Right hindlimb (tissue), 1 donor: ENCODE measurements around the gene JPH3.

ENCODE experiments used
- DNase-seq: peaks from one replicate; pipeline ENCODE4 v3.0.0-alpha.2; 2018

JPH3 gene

GRCh38 chr16:87602001-87602775, at the start of gene JPH3:
Gene JPH3 (plus strand): TSS chr16:87602508. CDS start chr16:87603147, 639 bp downstream.
- no peak for DNase-seq

DNA sequence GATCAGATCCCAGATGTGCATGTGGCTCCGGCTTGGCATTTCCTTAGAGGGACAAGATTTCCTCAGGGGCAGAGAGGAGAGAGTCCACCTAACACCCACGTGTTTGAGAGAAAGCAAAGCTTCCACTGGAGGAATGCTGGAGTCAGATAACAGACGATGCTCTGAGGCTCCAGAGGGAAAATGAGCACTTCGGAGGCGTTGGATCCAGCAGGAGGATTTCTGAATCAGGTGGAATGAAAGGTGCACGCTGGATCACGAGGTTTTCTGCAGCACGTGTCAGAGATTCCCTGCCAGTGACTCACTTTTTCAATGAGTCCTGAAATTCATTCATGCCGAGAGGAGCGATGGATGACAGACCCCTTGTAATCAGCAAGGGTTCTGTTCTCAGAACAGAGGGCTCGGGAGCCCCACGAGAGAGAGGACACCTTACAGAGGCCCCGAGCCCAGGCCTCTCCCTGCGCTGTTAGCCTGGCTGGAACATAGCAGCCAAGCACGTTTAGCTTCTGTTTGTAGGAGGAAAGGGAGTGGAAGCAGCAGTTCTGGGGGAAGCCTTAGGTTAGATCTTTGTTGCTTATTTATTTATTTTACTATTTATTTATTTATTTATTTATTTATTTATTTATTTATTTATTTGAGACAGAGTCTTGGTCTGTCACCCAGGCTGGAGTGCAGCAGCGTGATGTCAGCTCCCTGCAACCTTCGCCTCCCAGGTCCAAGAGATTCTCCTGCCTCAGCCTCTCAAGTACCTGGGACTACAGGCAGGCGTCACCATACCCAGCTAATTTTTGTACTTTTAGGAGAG, 49.3 kb upstream of the JPH3 start:
- no peak for DNase-seq

DNA sequence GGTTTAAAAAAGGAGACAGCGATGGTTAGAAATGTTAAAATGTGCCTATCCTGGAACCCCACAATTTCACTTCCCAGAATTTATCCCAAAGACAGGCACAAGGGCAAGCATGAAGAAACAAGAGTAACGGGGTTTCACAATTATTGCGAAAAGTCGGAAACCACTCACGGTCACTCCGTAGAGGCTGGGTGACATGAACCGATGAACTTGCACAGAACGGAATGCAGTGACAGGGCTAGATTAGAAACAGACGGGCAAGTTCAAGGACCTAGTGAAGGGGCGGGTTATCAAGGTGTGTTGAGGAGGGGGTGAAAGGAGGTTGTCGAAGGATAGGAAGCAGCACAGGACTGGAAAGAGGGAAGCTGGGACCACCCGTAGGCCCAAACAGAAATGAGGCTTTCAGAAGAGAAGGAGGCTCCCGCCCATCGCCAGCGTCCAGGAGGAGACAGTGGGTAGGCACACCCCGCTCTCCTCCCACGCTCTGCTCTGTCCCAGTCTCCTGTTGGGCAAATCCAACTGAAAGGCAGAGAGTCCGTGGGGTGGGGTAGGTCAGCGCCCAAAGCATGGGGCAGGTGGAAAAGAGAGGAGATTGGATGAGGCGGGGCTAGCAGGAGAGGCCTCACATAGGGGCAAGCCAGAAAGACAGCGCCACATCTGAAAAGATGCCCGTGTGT, 47.4 kb upstream of the JPH3 start:
- no peak for DNase-seq

GRCh38 chr16:87555647-87556046, 46.7 kb upstream of the JPH3 start:
- no peak for DNase-seq

DNA sequence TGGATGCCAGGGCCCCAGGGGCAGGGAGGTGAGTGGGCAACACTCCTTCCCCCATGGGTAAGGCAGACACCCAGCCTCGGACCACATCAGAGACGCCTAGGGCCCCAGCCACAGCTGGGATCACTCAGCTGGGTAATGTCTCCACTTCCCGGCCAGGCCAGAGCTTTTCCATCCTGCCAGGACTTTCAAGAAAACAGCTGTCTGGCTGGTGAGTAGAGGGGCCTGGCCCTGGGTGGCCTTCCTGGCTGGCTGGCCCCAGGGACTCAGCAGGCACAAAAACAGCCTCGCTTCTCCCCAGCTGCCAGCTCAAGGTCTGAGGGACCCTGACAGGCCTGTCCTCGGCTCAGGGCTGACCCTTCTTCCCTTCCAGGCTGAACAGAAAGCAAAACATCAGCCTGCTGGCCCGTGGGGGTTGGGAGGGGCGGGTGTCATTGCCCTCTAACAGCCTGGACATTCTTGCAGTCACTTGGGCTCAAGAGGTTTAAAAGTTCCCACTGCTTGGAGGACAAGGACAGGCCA, 45.3 kb upstream of the JPH3 start:
- peak; percentile 55 for DNase-seq

DNA sequence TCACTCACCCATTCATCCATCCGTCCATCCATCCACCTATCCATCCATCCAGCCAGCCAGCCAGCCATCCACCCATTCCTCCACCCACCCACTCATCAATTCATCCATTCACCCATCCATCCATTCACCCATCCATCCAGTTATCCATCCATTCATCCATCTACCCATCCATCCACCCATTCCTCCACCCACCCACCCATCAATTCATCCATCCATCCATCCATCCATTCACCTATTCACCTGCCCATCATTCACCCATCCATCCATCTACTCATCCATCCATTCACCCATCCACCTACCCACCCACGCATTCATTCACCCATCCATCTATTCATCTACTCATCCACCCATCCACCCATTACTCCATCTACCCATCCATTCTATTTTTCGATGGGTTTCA, 43.6 kb upstream of the JPH3 start:
- DNase-seq, result no peak

DNA sequence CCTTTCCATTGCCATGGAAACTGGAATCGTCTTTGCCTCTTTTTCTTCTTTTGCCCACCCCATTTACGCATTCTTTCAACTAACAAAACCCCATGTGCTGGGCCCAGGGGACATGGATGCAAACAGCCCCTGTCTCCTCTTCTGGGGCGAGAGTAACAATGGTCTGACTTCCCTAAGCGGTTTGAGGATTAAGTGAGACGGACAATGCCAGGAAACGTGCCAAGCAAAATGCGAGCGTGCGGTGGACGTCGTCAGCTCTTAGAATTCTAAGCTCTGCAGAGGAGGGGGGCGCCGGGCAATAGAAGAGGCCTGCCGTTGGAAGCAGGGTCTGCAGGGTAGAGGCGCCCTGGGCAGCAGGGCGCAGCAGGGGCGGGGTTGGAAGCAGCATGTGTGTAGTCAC, 42.4 kb upstream of the JPH3 start:
- no peak for DNase-seq

DNA sequence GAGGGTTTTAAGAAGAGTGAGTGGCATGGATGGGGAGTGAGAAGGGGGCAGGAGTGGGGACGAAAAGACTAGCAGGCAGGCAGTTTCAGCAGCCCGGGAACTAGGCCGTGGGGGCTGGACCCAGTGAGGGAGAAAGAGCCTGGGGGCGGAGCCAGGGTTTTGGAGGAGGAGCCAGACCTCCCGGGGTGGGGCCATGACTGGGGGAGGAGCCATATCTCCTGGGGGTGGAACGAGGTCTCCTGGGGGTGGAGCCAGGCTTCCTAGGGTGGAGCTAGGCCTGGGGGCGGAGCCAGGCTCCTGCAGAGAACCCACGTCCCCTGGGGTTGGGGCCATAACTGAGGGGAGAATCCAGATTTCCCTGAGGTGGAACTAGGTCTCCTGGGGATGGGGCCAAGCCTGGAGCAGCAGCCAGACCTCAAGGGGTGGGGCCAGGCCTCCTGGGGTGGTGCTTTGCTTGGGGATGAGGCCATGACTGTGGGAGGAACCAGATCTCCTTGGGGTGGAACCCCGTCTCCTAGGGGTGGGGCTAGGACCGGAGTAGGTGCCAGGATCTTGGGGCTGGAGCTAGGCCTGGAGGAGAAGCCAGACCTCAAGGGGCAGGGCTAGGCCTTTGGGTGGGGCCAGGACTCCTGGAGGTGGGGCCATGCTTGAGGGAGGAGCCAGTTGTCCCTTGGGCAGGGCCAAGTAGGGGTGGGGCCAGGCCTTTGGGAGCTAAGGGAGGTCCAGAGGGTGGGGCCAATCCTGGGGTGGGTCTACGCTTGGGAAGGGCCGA, 41.7 kb upstream of the JPH3 start:
- DNase-seq, result no peak

DNA sequence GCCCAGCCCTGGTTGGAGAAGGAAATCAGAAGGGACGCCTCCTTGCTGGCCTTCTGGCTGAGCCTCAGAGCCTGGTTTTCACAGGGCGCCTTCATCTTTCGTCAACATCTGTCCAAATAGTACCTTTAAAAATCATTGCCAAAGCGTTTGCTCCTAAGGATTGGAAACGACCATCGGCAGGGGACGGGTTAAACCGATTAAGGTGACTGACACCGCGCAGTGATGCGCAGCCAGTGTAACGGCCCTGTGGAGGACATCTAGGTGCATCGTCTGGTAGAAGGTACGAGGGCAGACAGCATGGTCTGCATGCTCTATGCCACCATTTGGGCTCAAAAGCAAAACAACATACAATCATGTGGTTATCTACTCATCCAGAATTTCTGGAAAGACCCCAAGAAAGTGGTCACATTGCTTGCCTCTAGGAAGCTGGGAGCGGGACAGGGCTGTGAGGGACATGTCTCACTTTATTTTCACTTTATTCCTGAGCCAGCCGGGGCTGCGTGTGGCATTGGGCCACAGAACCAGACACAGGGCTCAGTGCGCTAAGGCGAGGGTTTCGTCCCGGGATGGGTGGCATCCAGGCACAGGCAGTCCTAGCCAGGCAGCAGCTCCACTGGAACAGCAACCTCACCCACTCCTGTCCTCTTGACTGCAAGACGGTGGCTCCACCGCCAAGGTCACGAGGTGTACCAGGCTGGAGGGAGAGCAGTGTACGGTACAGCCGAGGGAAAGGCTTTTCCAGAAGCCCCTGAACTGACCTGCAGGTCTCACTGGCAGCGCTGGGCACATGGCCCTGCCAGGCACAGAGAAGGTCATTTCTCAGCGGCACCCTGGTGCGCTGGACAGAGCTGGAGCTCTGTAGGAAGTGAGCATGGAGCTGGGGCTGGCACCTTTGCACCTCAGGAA, 40.9 kb upstream of the JPH3 start:
- DNase-seq, result no peak

DNA sequence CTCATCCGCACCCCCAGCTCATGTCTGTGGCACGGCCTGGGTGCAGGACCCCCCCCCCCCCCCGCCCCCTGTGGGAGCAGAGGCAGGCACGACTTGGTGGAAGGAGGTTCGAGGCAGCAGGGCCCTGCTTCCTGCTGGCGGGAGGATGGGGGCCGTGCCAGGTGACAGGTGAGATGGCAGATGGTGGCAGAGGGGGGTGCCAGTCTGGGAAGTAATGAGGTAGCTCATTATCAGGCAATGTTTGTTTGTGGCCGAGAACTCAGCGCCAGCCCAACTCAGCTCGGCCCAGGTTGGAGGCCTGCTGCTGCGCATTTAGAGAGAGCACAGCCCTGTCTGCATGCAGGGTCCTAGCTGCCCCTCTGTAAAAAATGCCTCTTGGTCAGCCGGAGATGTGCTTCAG, 40.1 kb upstream of the JPH3 start:
- no peak for DNase-seq

- DNase-seq, result no peak
These were observed 39.3 kb upstream of the JPH3 start for GRCh38 chr16:87563022-87563421.

DNA sequence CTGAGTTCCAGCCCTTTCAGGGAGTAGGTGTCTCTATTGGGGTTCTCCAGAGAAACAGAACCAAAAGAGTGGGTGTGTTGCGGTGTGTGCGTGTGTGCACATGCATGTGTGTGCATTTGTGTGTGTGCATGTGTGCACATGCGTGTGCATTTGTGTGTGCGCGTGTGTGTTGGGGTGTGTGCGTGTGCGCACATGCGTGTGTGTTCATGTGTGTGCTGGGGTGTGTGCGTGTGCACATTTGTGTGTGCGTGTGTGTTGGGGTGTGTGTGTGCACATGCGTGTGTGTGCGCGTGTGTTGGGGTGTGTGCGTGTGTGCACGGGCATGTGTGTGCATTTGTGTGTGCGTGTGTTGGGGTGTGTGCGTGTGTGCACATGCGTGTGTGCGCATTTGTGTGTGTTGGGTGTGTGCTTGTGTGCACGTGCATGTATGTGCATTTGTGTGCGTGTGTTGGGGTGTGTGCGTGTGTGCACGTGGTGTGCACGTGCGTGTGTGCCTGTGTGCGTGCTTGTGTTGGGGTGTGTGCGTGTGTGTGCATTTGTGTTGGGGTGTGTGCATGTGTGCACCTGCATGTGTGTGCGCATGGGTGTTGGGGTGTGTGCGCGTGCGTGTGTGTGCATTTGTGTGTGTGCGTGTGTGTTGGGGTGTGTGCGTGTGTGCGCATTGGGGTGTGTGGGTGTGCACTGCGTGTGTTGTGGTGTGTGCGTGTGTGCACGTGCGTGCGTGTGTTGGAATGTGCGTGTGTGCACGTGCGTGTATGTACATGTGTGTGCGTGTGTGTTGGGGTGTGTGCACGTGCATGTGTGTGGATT, 38.4 kb upstream of the JPH3 start:
- DNase-seq, result no peak

- DNase-seq, result no peak
These were observed 37.9 kb upstream of the JPH3 start for GRCh38 chr16:87564524-87564778.

DNA sequence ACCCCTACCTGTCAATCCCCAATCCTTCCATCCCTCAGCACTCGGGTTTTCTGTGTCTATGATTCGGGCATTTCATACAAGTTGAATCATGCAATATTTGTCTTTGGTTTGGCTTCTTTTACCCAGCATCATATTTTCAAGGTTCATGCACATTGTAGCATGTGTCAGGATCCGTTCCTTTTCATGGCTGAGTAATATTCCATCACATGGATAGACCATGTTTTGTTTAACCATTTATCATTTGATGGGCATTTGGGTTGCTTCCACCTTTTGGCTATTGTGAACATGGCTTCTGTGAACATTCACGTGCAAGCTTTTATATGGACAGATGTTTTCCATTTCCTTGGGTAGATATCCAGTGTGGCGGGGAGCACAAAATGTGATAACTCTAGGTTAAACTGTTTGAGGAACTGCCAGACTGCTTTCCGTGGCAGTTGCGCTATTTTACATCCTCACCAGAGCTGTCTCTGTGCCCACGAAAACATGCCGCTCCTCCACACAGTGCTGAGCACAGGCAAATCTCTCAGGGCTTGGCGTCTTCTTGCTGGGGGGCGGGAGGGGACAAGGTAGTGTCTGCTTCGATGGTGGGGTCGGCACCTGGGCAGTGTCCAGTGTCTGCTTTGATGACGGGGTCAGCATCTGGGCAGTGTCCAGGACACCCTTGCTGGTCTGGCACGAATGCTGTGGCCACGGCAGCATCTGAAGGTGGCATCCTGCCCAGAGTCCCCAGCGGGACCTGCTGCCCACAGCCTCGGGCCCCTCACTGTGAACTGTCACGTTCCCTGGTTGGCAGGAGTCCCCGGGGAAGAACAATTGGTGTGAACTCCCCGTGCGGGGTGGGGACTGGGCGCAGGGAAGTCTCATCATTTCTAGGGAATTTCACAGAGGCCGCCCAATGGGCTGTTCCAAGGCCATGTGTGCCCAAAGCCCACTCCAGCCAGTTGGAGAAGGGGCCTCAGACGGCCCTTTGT, 32.4 kb upstream of the JPH3 start:
- no peak for DNase-seq

DNA sequence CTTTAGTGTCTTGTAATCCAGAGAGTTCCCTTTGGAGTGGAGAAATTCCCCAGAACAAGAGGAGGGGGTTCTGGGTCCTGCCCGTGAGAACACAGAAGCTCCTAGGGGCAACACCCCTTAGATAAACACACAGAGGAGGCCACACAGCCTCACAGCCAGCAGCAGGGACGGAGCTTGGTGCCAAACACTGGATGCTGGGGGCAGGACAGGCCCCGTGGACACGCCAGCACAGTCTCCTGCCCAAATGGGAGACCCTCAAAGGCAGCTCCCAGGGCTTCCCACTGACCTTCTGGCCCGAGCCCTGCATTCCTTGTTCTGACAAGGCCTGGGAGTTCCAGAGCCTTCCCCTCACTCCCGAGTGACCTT, 31.8 kb upstream of the JPH3 start:
- no peak for DNase-seq

GRCh38 chr16:87570938-87571867, 31.1 kb upstream of the JPH3 start:
- peak; percentile 48 for DNase-seq

DNA sequence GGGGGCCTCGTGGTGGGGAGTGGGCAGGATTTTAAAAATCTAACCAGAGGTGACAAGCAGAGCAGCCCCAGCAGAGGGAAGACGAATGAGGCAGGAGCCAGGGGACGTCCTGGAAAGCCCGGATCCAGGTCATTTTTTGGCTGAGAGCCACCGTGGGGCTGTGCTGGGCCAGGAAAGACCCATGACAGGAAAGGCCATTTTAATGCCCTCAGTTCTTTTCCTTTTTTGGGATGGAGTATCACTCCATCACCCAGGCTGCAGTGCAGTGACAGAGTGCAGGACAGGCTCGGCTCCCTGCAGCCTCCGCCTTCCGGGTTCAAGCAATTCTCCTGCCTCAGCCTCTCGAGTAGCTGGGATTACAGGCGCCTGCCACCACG, 30.5 kb upstream of the JPH3 start:
- no peak for DNase-seq

DNA sequence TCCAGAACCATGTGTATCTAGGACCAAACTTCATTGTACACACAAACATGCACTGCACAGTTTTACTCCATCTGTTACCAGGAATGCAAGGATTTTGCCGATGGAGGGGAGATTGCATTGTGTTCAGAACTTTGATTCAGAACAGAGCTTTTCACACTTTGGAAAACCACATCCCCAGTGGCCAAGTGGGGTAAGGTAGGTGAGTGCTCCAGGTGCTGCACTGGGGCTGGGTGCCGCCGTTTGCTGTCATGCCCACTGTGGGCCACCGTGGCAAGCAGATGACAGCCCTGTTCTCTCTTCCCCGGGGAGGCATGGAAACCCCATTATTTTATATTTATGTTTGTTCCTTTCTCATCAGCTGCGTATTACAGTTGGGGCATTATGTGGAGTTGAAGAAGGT, 29.3 kb upstream of the JPH3 start:
- DNase-seq, result no peak
